SJSA1 (cell line): ENCODE results near the gene ARHGAP26. TPM values are rescaled to one million over a fixed set of nuclear protein-coding genes. Genes with fewer than 3 reads are reported as not detected.
"Not testable (repeated sequence)": the region's sequence is repeated elsewhere in the genome, so short reads cannot be mapped to it uniquely, and the experiment has no call there.

ENCODE experiments used
- DNase-seq, 2 experiments: peaks; one replicate each; pipeline ENCODE4 v3.0.0-alpha.2; 2015 to 2020; ENCODE audit warnings: low spot score in 2 of 2, low read depth in 1 of 2
- H3K27ac ChIP-seq: fragments of 250-450 bp; sonication (Bioruptor Pico); 2 replicates; pipeline ENCODE4 v1.5.1; 2020; ENCODE audit warnings: mild to moderate bottlenecking, moderate library complexity
- H3K27me3 ChIP-seq: fragments of 250-450 bp; sonication (Bioruptor Pico); replicated peaks from 2 replicates; pipeline ENCODE4 v1.5.1; 2020; ENCODE audit warnings: mild to moderate bottlenecking, moderate library complexity
- H3K36me3 ChIP-seq: fragments of 250-450 bp; sonication (Bioruptor Pico); 2 replicates; pipeline ENCODE4 v1.5.1; 2020; ENCODE audit warnings: mild to moderate bottlenecking
- H3K4me1 ChIP-seq: fragments of 250-450 bp; sonication (Bioruptor Pico); replicated peaks from 2 replicates; pipeline ENCODE4 v1.6.1; 2021; ENCODE audit warnings: mild to moderate bottlenecking
- H3K4me3 ChIP-seq: fragments of 250-450 bp; sonication (Bioruptor Pico); 2 replicates; pipeline ENCODE4 v1.5.1; 2020; ENCODE audit warnings: mild to moderate bottlenecking
- H3K9me3 ChIP-seq: fragments of 250-450 bp; sonication (Bioruptor Pico); replicated peaks from 2 replicates; pipeline ENCODE4 v1.5.1; 2020; ENCODE audit warnings: mild to moderate bottlenecking
- total RNA-seq: library from RNA; depleted of rRNA; stranded (reverse); fragments of >200 nt; shearing (Covaris generic); gene quantifications from 2 replicates; pipeline ENCODE4 v1.2.3, GENCODE V29; 2014

ARHGAP26 gene
- total RNA-seq, 1 experiment from 2014 or later = 10.2 TPM

DNA sequence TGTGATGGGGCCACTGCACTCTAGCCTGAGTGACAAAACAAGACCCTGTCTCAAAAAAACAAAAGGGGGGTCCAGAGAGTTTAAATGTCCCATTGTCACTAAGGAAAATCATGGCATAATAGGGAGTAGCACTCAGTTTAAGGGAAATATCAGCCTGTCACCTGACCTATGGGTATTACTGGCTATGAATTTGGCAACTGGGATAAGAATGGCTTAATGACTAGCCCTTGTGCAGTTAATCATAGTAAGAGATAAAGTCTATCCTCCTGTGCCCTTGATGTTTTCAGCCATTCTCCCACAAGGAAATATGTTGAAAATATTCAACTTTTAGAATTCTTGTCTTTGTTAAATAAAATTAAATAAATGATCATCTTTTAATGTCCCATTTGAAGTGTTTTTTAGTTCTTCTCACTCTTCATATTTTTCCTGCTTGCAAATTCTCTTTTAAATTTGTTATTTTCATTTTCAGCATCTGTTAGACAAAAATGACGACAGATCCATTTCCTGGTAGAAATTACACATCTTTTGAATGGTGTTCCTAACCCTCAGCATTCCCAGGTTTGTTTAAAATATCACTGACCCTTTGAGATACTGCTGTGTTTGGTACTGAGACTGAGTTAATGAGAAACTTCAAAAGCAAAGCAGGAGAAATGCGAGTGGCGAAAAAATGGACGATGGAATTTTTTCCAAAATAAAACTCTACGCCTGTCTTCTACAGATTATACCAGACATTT lies 191.4 kb downstream of the ARHGAP26 start:
- Histone ChIP-seq H3K27ac (no peak overlapping the region), H3K36me3 (0 out of 2 replicates have a peak, but pooled peaks cover 4% of the 10 kb centered on the region)

DNA sequence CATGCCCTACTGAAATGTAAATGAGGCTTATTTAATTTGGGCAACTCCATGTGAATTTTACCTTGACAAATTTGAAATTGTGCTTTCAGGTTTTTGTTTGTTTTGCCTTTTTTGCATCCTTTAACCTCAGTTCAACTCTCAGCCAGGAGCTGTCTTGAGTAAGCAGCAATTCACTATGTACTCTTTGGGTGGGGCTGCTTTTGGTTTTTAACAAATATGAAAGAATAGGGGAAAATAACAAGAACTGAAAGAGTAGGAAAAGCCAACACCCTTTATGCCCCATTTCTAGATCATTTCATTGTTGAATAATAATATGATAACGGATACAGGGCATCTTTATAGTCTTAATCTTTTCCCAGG lies 192.0 kb downstream of the ARHGAP26 start:
- DNase-seq = no peak
- Histone ChIP-seq H3K9me3 (no peaks in the 10 kb centered on the region), H3K4me1 (peaks cover 26% of the 10 kb centered on the region)

More for the DNA sequence above, 191.4 kb downstream of the ARHGAP26 start:
- Histone ChIP-seq H3K4me1 (peaks cover 26% of the 10 kb centered on the region), H3K9me3 (no peaks in the 10 kb centered on the region), H3K4me3 (no peak overlapping the region), H3K27me3 (no peaks in the 10 kb centered on the region)
- no peak for DNase-seq

GRCh38 chr5:142965258-142966120 lies 195.3 kb downstream of the ARHGAP26 start:
- not testable (repeated sequence) for H3K4me1 ChIP-seq, H3K4me3 ChIP-seq, DNase-seq, H3K9me3 ChIP-seq, H3K27me3 ChIP-seq, H3K36me3 ChIP-seq, H3K27ac ChIP-seq

More for the DNA sequence above, 192.0 kb downstream of the ARHGAP26 start:
- no peak overlapping the region for H3K4me3 ChIP-seq
- H3K27ac ChIP-seq = no peak overlapping the region
- H3K27me3 ChIP-seq = no peaks in the 10 kb centered on the region
- H3K36me3 ChIP-seq = 0 out of 2 replicates have a peak, but pooled peaks cover 4% of the 10 kb centered on the region

DNA sequence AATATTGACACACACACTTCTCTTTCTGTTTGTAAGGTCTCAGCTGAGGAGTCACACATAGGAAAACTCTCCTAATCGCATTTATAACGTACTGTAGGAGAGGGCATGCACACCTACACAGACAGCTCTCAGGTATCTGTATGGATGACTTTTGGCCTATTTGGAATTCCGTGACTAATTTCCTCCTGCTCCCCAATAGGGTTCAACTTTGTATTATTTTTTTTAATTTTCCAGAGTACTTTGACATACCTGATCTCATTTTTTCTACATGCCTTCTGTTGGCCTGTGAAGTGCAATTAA lies 195.9 kb downstream of the ARHGAP26 start:
- Histone ChIP-seq H3K4me3 (no peak overlapping the region), H3K27ac (no peak overlapping the region), H3K27me3 (no peaks in the 10 kb centered on the region), H3K4me1 (peaks cover 4% of the 10 kb centered on the region), H3K36me3 (peaks cover 4% of the 10 kb centered on the region; the same call in 1 of the 2 replicates), H3K9me3 (no peaks in the 10 kb centered on the region)
- no peak for DNase-seq

- H3K4me1 ChIP-seq = no peaks in the 10 kb centered on the region
- no peak overlapping the region for H3K27ac ChIP-seq
- no peaks in the 10 kb centered on the region for H3K27me3 ChIP-seq
- DNase-seq = no peak
- H3K36me3 ChIP-seq = no peaks in the 10 kb centered on the region; the same call in 1 of the 2 replicates
- no peak overlapping the region for H3K4me3 ChIP-seq
- no peaks in the 10 kb centered on the region for H3K9me3 ChIP-seq
Measured at GRCh38 chr5:142969186-142969585, 199.0 kb downstream of the ARHGAP26 start.

DNA sequence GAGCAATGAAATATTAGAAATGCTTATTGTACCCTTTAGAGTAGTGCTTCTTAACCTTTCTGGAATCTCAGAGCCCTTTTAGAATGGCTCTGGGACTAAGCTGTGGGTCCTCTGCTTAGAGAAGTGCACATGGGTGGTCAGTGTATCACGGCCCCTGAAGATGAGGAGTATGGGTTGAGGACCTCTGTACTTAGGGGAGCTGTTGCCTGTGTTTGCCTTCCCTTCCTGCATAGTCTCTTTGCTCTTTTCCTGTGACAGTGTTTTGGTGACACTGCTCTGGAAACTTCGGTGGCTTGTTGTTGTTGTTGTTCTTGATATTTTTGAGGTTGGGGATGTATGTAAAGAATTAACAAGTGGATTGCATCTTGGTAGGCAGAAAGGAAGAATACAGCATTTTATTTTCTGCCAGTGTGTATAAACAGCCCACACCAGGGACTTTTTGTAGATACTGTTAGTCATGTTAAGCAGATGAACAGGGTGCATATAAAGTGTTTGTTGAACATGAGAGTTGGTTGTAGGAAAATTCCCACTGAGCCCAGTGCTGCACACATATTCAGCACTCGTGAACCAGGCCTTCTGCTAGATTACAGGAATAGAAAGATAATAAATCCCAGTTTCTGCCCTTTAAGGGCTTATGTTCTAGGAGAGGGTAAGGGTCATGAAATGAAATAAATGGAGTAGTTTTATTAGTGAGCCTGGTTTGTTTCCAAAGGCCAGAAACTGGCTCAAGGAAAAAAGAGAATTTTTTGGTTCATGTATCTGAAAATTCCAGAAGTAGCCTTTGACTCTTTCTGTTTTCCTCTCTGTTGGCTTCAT lies 199.7 kb downstream of the ARHGAP26 start:
- Histone ChIP-seq H3K36me3 (no peaks in the 10 kb centered on the region; the same call in 1 of the 2 replicates), H3K9me3 (no peaks in the 10 kb centered on the region), H3K4me3 (no peak overlapping the region), H3K27ac (no peak overlapping the region), H3K27me3 (no peaks in the 10 kb centered on the region), H3K4me1 (no peaks in the 10 kb centered on the region)
- DNase-seq = no peak

DNA sequence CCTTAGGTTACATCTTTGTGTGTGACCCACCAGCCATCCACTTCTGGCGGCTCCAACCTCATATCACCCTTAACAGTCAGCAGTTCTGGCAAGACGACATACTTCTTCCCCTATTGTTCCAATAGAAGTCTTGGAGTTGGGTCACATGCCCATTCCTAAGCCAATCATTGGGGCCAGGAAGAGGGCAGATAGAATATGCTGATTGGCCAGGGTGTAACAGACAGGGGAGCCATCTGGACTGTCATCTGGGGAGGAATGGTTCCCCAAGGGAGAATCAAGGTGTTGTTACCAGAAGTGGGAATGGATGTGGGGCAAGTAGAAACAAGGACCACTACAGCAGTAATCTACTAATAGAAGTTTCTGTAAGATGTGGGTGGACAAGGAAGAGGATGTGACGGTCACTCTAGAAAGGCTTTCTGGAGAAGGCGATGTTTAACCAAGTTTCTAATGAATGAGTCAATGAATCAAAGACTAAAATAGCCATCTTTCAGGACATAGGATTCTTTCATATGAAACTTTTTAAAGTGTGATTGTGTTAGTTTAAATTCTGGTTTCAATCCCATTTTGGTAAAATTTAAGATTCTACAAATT lies 200.4 kb downstream of the ARHGAP26 start:
- DNase-seq = no peak
- H3K36me3 ChIP-seq = no peaks in the 10 kb centered on the region; the same call in 1 of the 2 replicates
- no peak overlapping the region for H3K27ac ChIP-seq
- H3K9me3 ChIP-seq = no peaks in the 10 kb centered on the region
- no peak overlapping the region for H3K4me3 ChIP-seq
- H3K27me3 ChIP-seq = no peaks in the 10 kb centered on the region
- no peaks in the 10 kb centered on the region for H3K4me1 ChIP-seq

GRCh38 chr5:142971303-142972013 lies 201.3 kb downstream of the ARHGAP26 start:
- Histone ChIP-seq H3K9me3 (no peaks in the 10 kb centered on the region), H3K27me3 (no peaks in the 10 kb centered on the region), H3K27ac (no peak overlapping the region), H3K36me3 (no peaks in the 10 kb centered on the region; the same call in 1 of the 2 replicates), H3K4me3 (no peak overlapping the region), H3K4me1 (peaks cover under 1% of the 10 kb centered on the region)
- no peak for DNase-seq

GRCh38 chr5:142972064-142972570 lies 201.9 kb downstream of the ARHGAP26 start:
- Histone ChIP-seq H3K27me3 (no peaks in the 10 kb centered on the region), H3K27ac (no peak overlapping the region), H3K4me1 (peaks cover 7% of the 10 kb centered on the region), H3K36me3 (no peaks in the 10 kb centered on the region; the same call in 1 of the 2 replicates), H3K9me3 (no peaks in the 10 kb centered on the region), H3K4me3 (no peak overlapping the region)
- no peak for DNase-seq

GRCh38 chr5:142973932-142974331 lies 203.8 kb downstream of the ARHGAP26 start:
- DNase-seq = no peak
- H3K27me3 ChIP-seq = no peaks in the 10 kb centered on the region
- no peak overlapping the region for H3K4me3 ChIP-seq

GRCh38 chr5:142974409-142974808 lies 204.2 kb downstream of the ARHGAP26 start:
- no peak for DNase-seq
- Histone ChIP-seq H3K27me3 (no peaks in the 10 kb centered on the region), H3K4me3 (no peak overlapping the region), H3K4me1 (peaks cover 30% of the 10 kb centered on the region), H3K9me3 (no peaks in the 10 kb centered on the region), H3K27ac (no peak overlapping the region), H3K36me3 (no peaks in the 10 kb centered on the region)

More at GRCh38 chr5:142973932-142974331, 203.8 kb downstream of the ARHGAP26 start:
- Histone ChIP-seq H3K4me1 (peaks cover 25% of the 10 kb centered on the region), H3K27ac (no peak overlapping the region), H3K9me3 (no peaks in the 10 kb centered on the region), H3K36me3 (no peaks in the 10 kb centered on the region)

DNA sequence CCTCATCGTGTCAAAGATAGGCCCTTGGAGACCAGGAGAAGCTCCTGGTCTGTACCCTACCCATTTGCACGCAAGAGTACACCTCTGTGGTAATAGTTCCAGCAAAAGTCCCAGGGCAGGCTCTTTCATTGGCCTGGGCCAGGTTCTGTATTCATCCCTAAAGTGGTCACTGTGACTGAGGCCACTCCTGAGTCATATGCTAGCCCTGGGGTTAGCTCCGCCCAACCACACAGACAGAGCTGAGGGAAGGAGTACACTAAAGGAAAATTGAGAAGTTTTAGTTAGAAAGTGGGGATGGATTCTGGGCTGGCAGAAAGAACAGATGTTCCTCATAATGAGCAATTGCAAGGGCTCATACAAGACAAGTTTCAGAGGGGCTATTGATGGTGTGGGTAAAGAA lies 206.7 kb downstream of the ARHGAP26 start:
- H3K27ac ChIP-seq = peak overlapping the region; percentile 68
- H3K27me3 ChIP-seq = no peaks in the 10 kb centered on the region
- DNase-seq = peak in 1 of 2 experiments; percentile 58
- no peak overlapping the region for H3K4me3 ChIP-seq
- no peaks in the 10 kb centered on the region for H3K9me3 ChIP-seq
- no peaks in the 10 kb centered on the region for H3K36me3 ChIP-seq
- H3K4me1 ChIP-seq = peaks cover 51% of the 10 kb centered on the region
